Measurements from ENCODE around the gene DNAH10. TPM values are rescaled to one million over a fixed set of nuclear protein-coding genes. Genes with fewer than 3 reads are reported as not detected.

The DNAH10 gene
- total and polyA plus RNA-seq, 2 of the 13 experiments (the other 11 are each of a cell fraction or from before 2014, with no cell fraction given) = 0.01 to 0.02 TPM

GRCh38 chr12:123949770-123950165, 187.7 kb downstream of the DNAH10 start (continued):
- no peak for TF ChIP-seq ZNF318 (CRISPR knock-in tag; IDR thresholded peaks at IDR 0.05)
- 0 out of 2 replicates have a peak, but pooled peaks have one; percentile 19 for TF ChIP-seq CEBPB (IDR thresholded peaks at IDR 0.05; ENCODE audit: borderline replicate concordance, low read depth, low read length)
- no peak for TF ChIP-seq ZFYVE20 (CRISPR knock-in tag; IDR thresholded peaks at IDR 0.05; ENCODE audit: borderline replicate concordance, low read depth)
- TF ChIP-seq GLMP (CRISPR knock-in tag; IDR thresholded peaks at IDR 0.05; ENCODE audit: borderline replicate concordance) = no peak
- no peak for TF ChIP-seq ZNF569 (CRISPR knock-in tag; IDR thresholded peaks at IDR 0.05; ENCODE audit: borderline replicate concordance)
- no peak for TF ChIP-seq THAP8 (CRISPR knock-in tag; IDR thresholded peaks at IDR 0.05; ENCODE audit: borderline replicate concordance)
- TF ChIP-seq PCBP2 (optimal IDR thresholded peaks at IDR 0.05; ENCODE audit: low read depth, low read length, poor library complexity, severe bottlenecking) = no peak
- no peak for TF ChIP-seq ELK4 (CRISPR knock-in tag; IDR thresholded peaks at IDR 0.05; ENCODE audit: borderline replicate concordance)
- no peak for TF ChIP-seq ZNF44 (CRISPR knock-in tag; IDR thresholded peaks at IDR 0.05)
- TF ChIP-seq CC2D1A (CRISPR knock-in tag; IDR thresholded peaks at IDR 0.05) = no peak
- no peak for TF ChIP-seq ZNF850 (CRISPR knock-in tag; conservative IDR thresholded peaks at IDR 0.05)
- no peak for TF ChIP-seq ASH2L (IDR thresholded peaks at IDR 0.05; ENCODE audit: insufficient read length, low read depth, low read length)
- TF ChIP-seq ZKSCAN8 (CRISPR knock-in tag; IDR thresholded peaks at IDR 0.05; ENCODE audit: borderline replicate concordance) = no peak
- no peak for TF ChIP-seq NR2C2 (CRISPR knock-in tag; IDR thresholded peaks at IDR 0.05; ENCODE audit: borderline replicate concordance)
- no peak for TF ChIP-seq ZNF614 (CRISPR knock-in tag; IDR thresholded peaks at IDR 0.05; ENCODE audit: borderline replicate concordance)
